CD8-positive, alpha-beta memory T cell (primary cell): Measurements from ENCODE around the gene FAM83G. TPM values are rescaled to one million over a fixed set of nuclear protein-coding genes. Genes with fewer than 3 reads are reported as not detected.
"Not testable (repeated sequence)": the region's sequence is repeated elsewhere in the genome, so short reads cannot be mapped to it uniquely, and the experiment has no call there.

Experiments
- CTCF ChIA-PET: fragments of 350-600 bp; sonication (Branson Sonifier 250); formaldehyde crosslinking; loops from one replicate; lab custom pipeline; 2021; ENCODE audit warnings: antibody characterized with exemption; lab: Charles Lee
- POLR2A ChIA-PET: fragments of 350-600 bp; sonication (Branson Sonifier 250); formaldehyde crosslinking; loops from one replicate; lab custom pipeline; 2021; ENCODE audit warnings: antibody characterized with exemption; lab: Charles Lee
- DNase-seq, 5 donors: peaks; one replicate each; pipeline versions ENCODE4 v3.0.0 to v3.0.0-alpha.2; 2020 to 2022; ENCODE audit warnings: mixed read lengths in 1 of 5
- H3K27ac ChIP-seq: one replicate; pipeline ENCODE4 v1.7.0; 2013; ENCODE audit warnings: low read depth, mild to moderate bottlenecking, low read length, moderate library complexity
- H3K27me3 ChIP-seq: 2 replicates; pipeline ENCODE4 v1.7.0; 2013; ENCODE audit warnings: low read length, mild to moderate bottlenecking; ENCODE audit not compliant: insufficient read depth, poor library complexity, severe bottlenecking
- H3K36me3 ChIP-seq: 2 replicates; pipeline ENCODE4 v1.7.0; 2013; ENCODE audit warnings: mild to moderate bottlenecking, low read length, moderate library complexity; ENCODE audit not compliant: insufficient read depth
- H3K4me1 ChIP-seq: 2 replicates; pipeline ENCODE4 v1.7.0; 2013; ENCODE audit warnings: mild to moderate bottlenecking, low read length, moderate library complexity; ENCODE audit not compliant: insufficient read depth
- H3K4me3 ChIP-seq: 2 replicates; pipeline ENCODE4 v1.7.0; 2013; ENCODE audit warnings: mild to moderate bottlenecking, low read length
- H3K9me3 ChIP-seq: 2 replicates; pipeline ENCODE4 v1.7.0; 2013; ENCODE audit warnings: mild to moderate bottlenecking, low read length
- H3K27ac Mint-ChIP-seq, 8 donors: one replicate each; pipeline ENCODE4 v1.8.0; 2020 to 2021; ENCODE audit warnings: mixed read lengths in 8 of 8, mild to moderate bottlenecking in 6 of 8, inconsistent platforms in 3 of 8, moderate library complexity in 3 of 8
- H3K27me3 Mint-ChIP-seq, 2 donors: one replicate each; pipeline ENCODE4 v1.8.0; 2020 to 2021; ENCODE audit warnings: mixed read lengths in 2 of 2, mild to moderate bottlenecking in 1 of 2, moderate library complexity in 1 of 2
- H3K36me3 Mint-ChIP-seq, 3 donors: one replicate each; pipeline ENCODE4 v1.8.0; 2020 to 2021; ENCODE audit warnings: mixed read lengths in 3 of 3, inconsistent platforms in 1 of 3, mild to moderate bottlenecking in 1 of 3
- H3K4me1 Mint-ChIP-seq, 3 donors: one replicate each; pipeline ENCODE4 v1.8.0; 2020 to 2021; ENCODE audit warnings: mixed read lengths in 3 of 3, inconsistent platforms in 1 of 3, mild to moderate bottlenecking in 1 of 3
- H3K4me3 Mint-ChIP-seq, 7 donors: one replicate each; pipeline ENCODE4 v1.8.0; 2020 to 2021; ENCODE audit warnings: mixed read lengths in 7 of 7, mild to moderate bottlenecking in 6 of 7, moderate library complexity in 4 of 7, inconsistent platforms in 2 of 7
- H3K9me3 Mint-ChIP-seq, 5 donors: one replicate each; pipeline ENCODE4 v1.8.0; 2020 to 2022; ENCODE audit warnings: mixed read lengths in 5 of 5, mild to moderate bottlenecking in 3 of 5, moderate library complexity in 2 of 5, inconsistent platforms in 1 of 5
- polyA plus RNA-seq: library from polyadenylated mRNA; unstranded; fragments of 300-500 nt; fragmentation: Illumina TruSeq; gene quantifications from one replicate; pipeline ENCODE4 v1.2.3, GENCODE V29; 2021
- total RNA-seq, 2 experiments: library from RNA; stranded (reverse); gene quantifications; one replicate each; pipeline ENCODE4 v1.2.3, GENCODE V29; 2021

Gene FAM83G
- total and polyA plus RNA-seq, 3 experiments from 2014 or later: 7.3 to 14.6 (median 13.1) TPM

DNA sequence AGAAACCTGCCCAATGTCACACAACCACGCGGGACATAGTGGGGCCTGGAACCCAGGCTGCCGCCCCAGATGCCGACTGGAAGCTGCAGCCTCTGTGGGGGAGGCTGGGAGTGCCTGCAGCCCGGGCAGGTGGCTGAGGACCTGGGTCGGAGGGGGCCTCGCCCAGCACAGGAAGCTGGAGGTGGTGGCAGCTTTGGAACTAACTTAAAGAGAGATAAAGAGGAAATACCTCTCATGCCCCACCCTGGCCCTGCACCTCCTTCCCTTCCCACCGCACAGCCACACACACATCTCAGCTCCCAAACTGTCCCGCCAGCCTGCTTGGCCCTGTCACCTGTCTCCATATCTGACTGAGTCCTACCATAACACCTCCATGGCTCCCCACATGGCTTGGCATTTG, 35.8 kb upstream of the FAM83G start:
- H3K4me1 ChIP-seq, H3K4me3 Mint-ChIP-seq, H3K4me1 Mint-ChIP-seq, DNase-seq, H3K36me3 Mint-ChIP-seq, H3K27ac Mint-ChIP-seq, H3K9me3 Mint-ChIP-seq, H3K27me3 Mint-ChIP-seq, H3K9me3 ChIP-seq, POLR2A ChIA-PET, CTCF ChIA-PET, H3K27me3 ChIP-seq, H3K27ac ChIP-seq, H3K4me3 ChIP-seq, H3K36me3 ChIP-seq: not testable (repeated sequence)

DNA sequence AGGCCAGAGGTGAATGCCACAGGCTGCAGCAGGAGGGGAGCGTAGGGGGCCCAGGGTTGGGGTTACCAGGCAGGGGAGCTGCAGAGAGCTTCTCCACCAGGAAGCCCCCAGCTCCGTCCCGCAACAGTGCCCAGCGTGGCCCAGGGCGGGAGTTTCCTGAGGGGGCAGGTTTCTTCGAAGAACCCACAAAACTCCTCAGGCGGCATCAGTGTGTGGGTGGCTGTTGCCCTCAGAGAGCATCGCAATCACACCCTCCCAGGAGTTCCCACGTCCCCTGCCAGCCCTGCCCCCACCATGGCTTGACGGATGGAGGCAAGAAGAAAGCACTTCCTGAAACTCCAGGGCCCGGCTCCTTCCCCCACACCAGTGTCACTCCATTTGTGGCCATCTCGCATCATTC, 34.2 kb upstream of the FAM83G start:
- H3K27me3 ChIP-seq, H3K36me3 Mint-ChIP-seq, H3K27ac Mint-ChIP-seq, H3K27ac ChIP-seq, H3K4me1 ChIP-seq, H3K27me3 Mint-ChIP-seq, POLR2A ChIA-PET, CTCF ChIA-PET, H3K4me3 ChIP-seq, H3K4me3 Mint-ChIP-seq, H3K36me3 ChIP-seq, DNase-seq, H3K9me3 Mint-ChIP-seq, H3K4me1 Mint-ChIP-seq, H3K9me3 ChIP-seq: not testable (repeated sequence)

DNA sequence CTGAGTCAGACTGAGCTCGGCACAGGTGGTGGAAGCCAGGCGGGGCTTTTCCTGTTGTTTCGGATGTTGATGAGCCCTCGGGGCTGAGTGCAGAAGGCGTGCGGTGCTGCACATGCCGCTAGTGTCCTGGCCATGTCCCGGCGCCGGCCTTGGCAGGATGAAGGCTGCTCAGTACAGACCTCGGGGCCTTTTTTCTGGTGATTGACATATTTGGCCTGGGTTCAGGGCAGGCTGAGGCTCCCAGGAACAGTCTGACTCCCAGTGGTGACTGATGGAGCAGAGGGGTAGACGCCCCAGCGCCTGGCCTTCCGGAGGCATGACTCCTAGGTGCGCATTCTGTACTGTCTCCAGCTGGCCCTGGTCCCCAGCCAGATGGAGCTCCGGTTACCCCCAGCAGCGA, 33.4 kb upstream of the FAM83G start:
- CTCF ChIA-PET, H3K4me1 Mint-ChIP-seq, H3K27ac ChIP-seq, H3K27ac Mint-ChIP-seq, H3K4me3 Mint-ChIP-seq, DNase-seq, H3K9me3 ChIP-seq, H3K9me3 Mint-ChIP-seq, H3K36me3 Mint-ChIP-seq, H3K36me3 ChIP-seq, H3K4me3 ChIP-seq, POLR2A ChIA-PET, H3K27me3 ChIP-seq, H3K4me1 ChIP-seq, H3K27me3 Mint-ChIP-seq: not testable (repeated sequence)

DNA sequence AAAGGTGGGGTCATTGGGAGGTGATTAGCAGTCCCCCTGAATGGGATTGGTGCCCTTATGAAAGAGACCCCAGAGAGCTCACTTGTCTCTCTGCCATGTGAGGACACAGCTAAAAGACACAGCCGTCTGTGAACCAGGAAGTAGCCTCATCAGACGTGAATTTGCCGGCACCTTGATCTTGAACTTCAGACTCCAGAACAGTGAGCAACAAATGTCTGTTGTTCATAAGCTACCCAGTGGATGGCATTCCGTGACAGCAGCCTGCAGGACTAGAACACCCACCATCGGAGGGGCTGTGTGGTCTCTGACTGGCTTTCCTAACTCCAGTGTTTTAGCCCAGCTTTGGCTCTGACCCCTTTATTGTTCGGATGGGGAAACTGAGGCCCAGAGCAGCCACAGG, 33.0 kb upstream of the FAM83G start:
- POLR2A ChIA-PET, H3K9me3 Mint-ChIP-seq, H3K27ac Mint-ChIP-seq, DNase-seq, H3K27me3 Mint-ChIP-seq, CTCF ChIA-PET, H3K27me3 ChIP-seq, H3K27ac ChIP-seq, H3K4me3 ChIP-seq, H3K4me1 ChIP-seq, H3K36me3 ChIP-seq, H3K9me3 ChIP-seq, H3K36me3 Mint-ChIP-seq, H3K4me1 Mint-ChIP-seq, H3K4me3 Mint-ChIP-seq: not testable (repeated sequence)

DNA sequence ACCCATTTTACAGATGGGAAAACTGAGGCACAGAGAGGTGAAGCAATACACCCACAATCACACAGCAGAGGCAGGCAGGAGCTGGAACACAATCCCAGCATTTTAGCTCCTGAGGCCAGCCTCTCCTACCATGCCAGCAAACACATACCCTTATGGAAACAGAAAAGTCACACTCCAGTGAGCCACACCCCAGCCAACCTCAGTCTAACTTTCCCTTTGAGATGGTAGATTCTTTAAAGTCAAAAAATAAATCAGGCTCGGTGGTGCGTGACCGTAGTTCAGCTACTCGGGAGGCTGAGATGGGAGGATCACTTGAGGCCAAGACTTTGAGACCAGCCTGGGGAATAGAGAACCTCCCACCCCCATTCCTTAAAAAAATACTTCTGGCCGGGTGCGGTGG, 31.6 kb upstream of the FAM83G start:
- H3K4me3 Mint-ChIP-seq, H3K4me1 ChIP-seq, H3K27ac ChIP-seq, H3K4me1 Mint-ChIP-seq, DNase-seq, H3K36me3 ChIP-seq, H3K36me3 Mint-ChIP-seq, H3K27me3 ChIP-seq, H3K4me3 ChIP-seq, H3K9me3 ChIP-seq, H3K27me3 Mint-ChIP-seq, H3K27ac Mint-ChIP-seq, CTCF ChIA-PET, POLR2A ChIA-PET, H3K9me3 Mint-ChIP-seq: not testable (repeated sequence)

DNA sequence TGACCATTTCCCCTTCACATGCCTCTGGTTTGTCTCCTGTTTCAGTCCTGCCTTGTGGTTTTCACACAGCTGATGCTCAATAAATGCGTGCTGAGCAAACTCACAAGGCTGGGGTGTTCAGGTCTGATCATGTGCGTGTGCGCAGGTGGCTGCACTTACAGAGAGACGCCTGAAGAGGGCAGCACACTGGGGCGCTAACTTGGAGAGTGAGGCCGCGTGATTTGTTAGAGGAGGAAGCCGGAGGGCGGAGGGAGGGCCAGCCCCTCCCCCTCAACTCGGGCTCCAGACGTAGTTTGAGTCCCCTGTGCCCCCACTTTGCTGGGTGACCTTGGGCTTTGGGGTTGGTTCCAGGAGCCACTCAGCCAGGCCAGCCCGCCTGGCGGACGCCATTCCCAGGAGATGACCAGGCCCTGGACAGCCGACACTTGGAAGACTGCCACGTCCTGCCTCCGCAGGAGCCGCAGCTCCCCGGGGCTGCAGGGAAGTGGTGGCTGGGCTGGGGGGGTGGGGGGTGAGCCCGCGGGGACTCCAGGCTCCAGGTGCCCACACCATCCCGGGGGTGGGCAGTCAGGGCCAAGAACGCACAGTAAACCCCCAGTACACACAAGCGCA, 27.9 kb upstream of the FAM83G start:
- H3K27me3 Mint-ChIP-seq, H3K4me3 ChIP-seq, H3K36me3 Mint-ChIP-seq, H3K36me3 ChIP-seq, DNase-seq, H3K9me3 Mint-ChIP-seq, H3K9me3 ChIP-seq, H3K27me3 ChIP-seq, H3K4me1 Mint-ChIP-seq, POLR2A ChIA-PET, H3K4me3 Mint-ChIP-seq, CTCF ChIA-PET, H3K27ac ChIP-seq, H3K27ac Mint-ChIP-seq, H3K4me1 ChIP-seq: not testable (repeated sequence)

DNA sequence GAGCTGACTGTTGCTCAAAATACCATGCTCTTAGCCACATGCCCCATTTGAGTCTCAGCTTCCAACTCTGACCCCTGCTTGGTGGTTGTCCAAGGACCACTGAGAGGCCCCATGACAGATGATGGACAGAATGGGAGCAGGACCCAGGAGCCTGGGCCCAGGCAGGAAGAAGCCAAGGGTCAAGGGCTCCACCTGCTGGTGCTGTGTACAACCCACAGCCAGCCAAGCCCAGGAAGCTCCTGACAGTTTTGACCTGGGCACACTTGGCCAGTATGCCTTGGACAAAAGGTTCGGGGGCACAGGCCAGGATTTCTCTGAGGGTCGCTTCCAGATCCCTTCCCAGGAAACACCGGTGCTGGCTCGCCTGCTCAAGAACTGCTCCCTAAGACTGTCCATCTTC, 27.2 kb upstream of the FAM83G start:
- H3K27ac ChIP-seq, H3K4me1 Mint-ChIP-seq, CTCF ChIA-PET, H3K27me3 Mint-ChIP-seq, H3K27me3 ChIP-seq, H3K27ac Mint-ChIP-seq, H3K9me3 Mint-ChIP-seq, H3K4me3 Mint-ChIP-seq, POLR2A ChIA-PET, H3K9me3 ChIP-seq, H3K4me1 ChIP-seq, H3K36me3 Mint-ChIP-seq, H3K4me3 ChIP-seq, H3K36me3 ChIP-seq: not testable (repeated sequence)
- DNase-seq: peak in 4 of 5 donors; percentile 17 to 50 (median 31)

DNA sequence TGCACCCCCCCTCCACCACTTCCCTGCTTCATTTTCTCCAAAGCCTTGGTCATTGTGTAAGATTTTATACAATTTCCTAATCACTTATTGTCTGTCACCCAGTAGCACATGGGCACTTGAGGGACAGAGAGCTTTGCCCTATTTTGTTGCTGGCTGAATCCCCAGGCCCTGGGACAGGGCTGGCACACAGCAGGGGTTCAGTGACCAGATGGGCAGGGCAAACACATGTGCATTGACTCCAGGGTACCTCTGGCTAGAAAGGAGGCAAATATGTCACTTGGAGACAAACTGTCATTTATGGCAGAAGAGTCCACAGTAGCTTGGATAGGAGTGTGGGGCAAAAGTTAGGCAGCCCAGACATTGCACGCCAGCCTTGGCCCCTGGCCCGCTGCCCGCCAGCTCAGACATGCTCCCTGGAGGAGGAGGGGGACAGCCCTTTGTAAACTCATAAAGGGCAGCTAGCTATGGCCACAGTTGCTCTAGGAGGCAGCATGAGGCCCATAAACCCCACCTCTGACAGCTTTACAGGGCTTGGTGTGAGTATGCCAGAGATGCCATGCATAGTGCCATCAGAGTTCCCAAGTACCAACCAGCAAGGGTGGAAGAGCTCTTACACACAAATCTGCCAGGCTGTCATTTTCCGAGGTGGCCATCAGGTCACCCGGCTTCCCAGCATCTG, 26.3 kb upstream of the FAM83G start:
- H3K4me3 Mint-ChIP-seq, H3K36me3 Mint-ChIP-seq, H3K9me3 ChIP-seq, DNase-seq, H3K27me3 Mint-ChIP-seq, H3K4me1 ChIP-seq, H3K27ac ChIP-seq, H3K27me3 ChIP-seq, CTCF ChIA-PET, H3K9me3 Mint-ChIP-seq, H3K4me1 Mint-ChIP-seq, POLR2A ChIA-PET, H3K27ac Mint-ChIP-seq, H3K36me3 ChIP-seq, H3K4me3 ChIP-seq: not testable (repeated sequence)

DNA sequence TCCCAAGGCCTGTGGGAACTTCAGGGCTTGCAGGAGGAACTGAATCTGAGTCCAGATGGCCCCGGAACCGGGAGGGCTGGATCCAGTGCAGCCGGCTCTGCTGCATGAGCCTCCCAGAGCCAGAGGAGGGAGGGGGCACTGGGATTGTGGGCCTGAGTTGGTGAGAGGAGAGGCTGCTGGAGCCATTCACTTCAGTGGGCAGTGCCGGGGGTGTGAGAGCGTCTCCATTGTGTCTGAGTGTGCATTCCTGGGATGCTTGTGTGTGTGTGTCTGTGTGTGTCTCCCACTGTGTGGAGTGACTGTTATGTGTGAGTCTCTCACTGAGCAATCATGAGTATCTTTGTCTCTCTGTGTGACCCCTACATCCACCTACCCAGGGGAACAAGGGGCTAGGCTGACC, 25.2 kb upstream of the FAM83G start:
- POLR2A ChIA-PET, H3K4me3 ChIP-seq, H3K36me3 Mint-ChIP-seq, H3K27me3 ChIP-seq, H3K27ac ChIP-seq, CTCF ChIA-PET, H3K4me3 Mint-ChIP-seq, H3K36me3 ChIP-seq, H3K27ac Mint-ChIP-seq, DNase-seq, H3K4me1 Mint-ChIP-seq, H3K9me3 Mint-ChIP-seq, H3K4me1 ChIP-seq, H3K27me3 Mint-ChIP-seq, H3K9me3 ChIP-seq: not testable (repeated sequence)
